GM18858 (cell line): ENCODE results near the gene CFAP298.
"Not testable (repeated sequence)": the region's sequence is repeated elsewhere in the genome, so short reads cannot be mapped to it uniquely, and the experiment has no call there.

ENCODE experiments used
- ATAC-seq: cut with Tn5 transposase; IDR thresholded peaks from one replicate; pipeline ENCODE4 v1.9.1; 2021; ENCODE audit not compliant: unreplicated experiment

The CFAP298 gene, protein sequence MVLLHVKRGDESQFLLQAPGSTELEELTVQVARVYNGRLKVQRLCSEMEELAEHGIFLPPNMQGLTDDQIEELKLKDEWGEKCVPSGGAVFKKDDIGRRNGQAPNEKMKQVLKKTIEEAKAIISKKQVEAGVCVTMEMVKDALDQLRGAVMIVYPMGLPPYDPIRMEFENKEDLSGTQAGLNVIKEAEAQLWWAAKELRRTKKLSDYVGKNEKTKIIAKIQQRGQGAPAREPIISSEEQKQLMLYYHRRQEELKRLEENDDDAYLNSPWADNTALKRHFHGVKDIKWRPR

DNA sequence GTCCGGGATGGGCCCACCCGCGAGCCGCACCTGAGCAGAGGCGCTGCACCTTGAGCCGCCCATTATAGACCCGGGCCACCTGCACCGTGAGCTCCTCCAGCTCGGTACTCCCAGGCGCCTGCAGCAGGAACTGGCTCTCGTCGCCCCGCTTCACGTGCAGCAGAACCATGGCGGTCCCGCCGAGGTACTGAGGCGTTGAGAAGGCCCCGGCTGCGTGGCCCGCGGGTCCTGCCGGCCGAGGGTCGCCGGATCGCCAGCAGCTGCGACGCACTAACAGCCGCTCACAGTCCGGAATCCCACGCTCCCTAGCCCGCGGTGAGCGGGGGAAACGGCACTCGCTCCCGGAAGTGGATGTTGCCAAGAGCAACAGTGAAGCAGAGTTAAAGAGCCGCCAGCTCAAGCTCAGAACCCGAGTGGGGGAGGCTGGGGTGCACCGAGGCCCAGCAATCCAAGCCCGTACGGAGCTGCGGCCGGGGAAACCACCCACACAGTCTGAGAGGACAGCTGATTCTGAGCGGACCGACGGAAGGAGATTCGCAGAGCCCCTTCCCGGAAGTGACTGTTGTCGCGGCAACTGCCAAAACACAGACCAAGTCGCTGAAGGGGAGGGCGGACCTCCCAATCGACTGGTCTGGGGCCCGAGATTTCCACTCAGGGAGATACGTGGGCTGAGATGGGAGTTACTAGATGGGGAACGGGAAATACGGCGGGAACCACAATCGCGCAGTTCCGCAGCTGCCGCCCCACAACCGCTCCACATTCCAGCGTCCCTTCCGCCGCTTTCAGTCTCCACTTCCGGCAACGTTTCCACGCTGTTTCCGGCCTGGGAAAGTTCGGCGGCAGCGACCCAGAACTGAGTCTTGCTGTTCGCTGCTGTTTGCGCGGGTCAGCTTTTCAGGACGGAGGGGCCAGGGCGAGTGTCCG, at the start of gene CFAP298:
TSS of gene CFAP298 (minus strand) at position 303 of the 924 bp plus-strand sequence. CDS start at position 169, 134 bp downstream.
- ATAC-seq, result peak; percentile 83

DNA sequence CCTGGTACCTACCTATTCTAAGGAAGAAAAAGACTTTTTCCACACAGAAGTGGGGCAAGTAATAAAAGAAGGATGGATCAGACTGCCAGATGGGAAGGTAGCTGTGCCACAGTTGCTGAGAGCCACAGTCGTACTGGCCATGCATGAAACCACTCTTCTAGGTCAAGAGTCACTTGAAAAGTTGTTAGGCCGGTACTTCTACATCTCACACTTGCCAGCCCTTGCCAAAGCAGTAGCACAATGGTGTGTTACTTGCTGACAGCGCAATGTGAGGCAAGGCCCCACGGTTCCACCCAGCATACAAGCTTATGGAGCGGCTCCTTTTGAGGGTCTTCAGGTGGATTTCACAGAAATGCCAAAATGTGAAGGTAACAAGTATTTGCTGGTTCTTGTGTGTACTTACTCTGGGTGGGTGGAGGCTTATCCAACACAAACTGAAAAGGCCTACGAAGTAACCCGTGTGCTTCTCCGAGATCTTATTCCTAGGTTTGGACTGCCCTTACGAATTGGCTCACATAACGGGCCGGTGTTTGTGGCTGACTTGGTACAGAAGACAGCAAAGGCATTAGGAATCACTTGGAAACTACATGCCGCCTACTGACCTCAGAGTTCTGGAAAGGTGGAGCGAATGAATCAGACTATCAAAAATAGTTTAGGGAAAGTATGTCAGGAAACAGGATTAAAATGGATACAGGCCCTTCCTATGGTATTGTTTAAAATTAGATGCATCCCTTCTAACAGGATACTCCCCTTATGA, 49.0 kb upstream of the CFAP298 start:
- ATAC-seq, result not testable (repeated sequence)

DNA sequence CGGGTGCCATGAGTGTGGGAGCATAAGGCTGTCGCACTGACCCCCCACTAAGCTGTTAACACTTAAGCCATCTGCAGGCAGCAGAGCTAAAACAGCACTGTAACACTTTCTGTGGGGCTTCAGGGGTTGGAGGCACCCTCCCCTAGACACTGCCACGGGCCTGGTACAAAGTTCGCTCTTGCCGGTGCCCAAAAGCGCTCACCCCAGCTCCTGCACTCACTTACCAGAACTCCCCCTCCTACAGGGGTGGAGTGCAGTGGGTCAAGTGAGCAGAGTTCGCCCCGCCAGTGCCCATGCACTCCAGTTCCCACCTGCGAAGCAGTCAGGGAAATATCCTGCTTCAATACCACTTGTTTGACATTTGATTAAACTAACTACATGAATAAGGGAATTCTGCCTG, 46.3 kb upstream of the CFAP298 start:
- no peak for ATAC-seq

DNA sequence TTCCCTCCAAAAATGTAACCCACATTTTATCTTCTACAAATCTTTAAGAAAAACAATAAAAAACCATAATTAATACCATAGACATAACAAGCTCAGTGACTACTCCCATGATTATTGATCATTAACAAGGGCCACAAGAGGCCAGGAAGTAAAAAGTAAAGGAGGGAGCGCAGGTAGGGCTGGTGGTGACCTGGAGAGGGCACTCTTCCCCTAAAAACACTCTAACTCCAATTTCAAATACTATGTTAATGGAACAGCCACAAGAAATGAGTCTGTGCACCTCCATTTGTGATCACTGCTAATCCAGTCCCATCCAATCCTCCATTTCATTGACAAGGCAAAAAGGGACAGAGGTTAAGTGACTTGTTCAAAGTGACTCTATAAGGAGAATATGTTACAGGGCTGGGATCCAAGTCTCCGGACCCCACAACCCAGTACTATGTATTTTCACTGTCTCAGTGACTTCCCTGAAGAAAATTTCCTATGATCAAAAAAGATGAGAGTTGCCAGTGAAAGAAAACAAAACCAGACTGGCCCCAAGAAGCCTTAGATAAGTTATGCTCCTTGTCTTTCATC, 41.2 kb upstream of the CFAP298 start:
- ATAC-seq, result peak; percentile 53

DNA sequence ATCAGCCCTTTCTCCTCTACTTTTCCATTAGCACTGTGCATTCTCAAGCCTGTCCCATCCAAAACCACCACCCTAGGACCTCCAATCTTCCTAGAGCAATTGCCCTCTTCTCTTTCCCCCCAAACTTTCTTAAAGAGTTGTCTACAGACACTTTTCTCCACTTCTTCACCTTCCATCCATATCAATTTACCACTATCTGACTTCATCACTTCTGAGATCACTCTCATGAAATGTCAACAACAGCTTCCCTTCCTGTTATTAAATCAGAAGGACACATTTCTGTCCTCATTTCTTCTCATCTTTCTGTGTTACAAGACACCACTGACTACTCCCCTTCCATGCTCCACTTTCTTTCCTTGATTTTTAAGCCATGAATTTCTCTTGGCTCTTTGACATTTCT, 36.0 kb upstream of the CFAP298 start:
- no peak for ATAC-seq

DNA sequence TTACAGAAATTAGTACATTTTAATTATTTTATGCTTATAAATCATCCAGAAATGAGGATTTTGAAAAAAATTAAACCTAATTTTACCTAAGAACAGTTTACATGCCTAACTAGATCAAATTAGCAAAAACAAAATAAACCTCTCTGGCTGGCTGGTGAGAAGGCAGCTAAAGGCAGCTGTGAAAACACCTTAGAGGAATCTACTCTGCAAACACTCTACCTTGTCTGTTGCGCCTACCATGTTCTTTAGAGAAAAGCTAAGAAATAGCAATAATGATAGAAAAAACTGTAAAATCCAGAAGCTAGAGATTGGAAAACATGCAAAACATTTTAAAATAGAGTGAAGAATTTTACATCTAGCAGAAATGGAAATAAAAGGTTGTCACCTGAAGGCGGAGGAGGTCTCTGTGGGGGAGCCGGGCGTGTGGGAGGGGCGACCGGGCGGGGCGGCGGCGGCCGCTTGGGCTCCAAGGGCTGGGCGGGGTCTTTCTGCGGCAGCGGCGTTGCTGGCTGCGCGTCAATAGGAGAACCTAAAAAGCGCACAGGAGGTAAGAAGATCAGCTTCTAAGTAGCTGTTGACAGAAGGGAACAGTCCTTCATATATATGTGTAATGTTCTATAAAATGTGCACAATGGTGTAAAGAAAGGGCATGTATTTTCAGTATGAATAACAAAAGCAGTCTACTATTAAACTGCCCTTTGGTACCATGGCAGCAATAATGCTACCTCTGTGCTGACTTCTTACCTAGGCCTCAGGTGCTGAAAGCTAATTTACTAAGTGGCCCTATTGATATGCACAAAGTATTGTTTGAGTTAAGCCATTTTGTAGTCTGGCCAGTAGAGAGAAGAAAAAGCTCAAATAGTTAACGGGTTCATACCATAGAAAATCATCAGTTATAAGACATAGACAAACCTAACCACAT, 33.3 kb upstream of the CFAP298 start:
- no peak for ATAC-seq

DNA sequence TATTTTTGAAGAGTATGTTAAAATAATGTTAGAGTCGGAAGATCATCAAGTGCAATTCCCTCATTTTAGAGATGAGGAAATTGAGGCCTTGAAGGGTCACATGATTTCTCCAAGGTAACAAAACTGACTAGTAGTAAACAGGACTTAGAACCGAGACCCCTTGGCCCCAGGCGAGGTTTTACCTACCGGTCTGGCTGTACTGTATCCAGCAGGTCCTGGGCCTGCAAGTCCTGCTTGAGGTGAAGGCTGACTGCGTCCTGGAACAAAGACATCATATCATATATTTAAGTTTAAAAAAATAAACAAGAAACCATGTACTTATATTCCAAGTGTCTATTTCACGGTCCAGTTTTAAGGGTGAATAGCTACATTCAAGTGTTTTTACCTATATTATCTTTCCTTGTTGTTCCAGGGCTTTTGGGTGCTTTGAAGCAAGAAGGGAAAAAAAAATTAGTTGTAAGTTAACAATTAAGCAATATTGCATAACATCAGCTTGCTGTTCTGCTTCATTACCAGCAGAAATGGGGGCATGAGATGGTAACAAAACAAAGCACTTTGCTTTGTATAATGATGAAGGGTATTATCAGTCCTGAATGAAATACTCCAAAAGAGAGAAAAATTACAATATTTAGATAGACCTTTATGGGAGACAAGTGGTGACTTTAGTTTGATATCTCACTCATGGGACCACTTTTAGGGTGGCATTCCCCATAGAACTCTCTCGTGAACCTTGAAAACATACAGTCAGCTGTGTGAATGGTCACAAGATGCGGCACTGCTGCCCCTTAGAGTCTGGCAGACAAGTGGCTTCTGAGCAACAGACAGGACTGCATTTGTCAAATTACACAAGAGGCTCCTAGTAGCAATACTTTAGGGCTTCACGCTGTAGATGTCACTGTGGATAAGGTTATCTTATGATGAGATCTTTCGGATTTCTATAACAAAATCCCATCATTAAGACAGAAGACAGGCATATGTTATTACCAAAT, 29.8 kb upstream of the CFAP298 start:
- no peak for ATAC-seq

DNA sequence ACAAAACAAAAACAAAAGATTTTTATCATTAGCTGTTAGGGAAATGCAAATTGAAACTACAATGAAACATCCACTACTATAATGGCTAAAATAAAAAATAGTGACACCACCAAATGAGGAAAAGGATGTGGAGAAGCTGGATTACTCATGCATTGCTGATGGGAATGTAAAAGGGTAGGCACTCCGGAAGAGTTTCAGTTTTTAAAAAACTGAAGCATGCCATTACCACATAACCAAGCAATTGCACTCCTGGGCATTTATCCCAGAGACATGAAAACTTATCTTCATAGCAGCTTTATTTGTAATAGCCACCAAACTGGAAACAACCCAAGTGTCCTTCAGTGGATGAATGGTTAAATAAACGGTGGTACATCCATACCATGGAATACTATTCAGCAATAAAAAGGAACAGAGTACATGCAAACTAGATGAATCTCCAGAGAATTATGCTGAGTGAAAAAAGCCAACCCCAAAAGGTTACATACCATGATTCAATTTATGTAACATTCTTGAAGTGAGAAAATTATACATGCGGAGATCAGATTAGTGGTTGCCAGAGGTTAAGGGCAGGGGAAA, 14.5 kb upstream of the CFAP298 start:
- ATAC-seq, result no peak

DNA sequence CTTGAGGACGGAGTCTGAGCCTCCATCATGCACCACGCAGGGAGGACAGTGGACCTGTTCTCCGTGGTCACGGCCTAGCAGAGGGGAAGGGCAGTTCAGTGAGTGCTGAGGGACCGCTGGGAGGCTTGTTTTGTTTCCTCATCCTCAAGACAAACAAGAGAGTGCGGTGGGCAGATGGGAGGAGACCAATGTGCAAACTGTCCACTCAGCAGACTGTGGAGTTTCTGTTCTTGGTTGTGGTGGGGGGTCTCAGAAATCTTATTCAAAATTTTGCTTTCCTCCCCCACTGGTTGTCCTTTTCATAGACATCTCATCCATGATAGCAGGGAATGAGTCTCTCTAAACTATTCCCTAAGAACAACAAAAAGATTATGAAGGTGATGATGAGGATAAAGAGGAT, 6.0 kb upstream of the CFAP298 start:
- not testable (repeated sequence) for ATAC-seq

DNA sequence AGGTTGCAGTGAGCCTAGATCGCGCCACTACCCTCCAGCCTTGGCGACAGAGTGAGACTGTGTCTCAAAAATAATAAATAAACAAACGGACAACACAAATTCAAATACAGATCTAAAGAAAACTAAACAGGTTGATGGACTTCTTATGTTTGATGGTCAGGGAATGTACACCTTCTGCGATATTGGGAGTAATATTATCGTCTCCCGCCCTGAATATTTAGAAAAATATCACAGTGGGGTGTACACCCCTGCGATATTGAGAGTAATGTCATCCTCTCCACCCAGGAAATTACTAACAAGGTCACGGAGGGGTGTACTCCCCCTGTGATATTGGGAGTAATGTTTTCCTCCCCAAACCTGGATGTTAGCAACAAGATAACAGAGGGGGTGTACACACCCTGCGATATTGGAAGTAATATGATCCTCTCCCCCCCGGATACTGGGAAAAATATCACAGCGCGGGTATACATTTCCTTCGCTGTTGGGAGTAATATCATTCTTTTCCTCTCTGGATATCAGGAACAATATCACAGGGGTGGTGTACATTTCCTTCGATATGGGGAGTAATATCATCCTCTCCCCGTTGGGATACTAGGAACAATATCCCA, 1.4 kb upstream of the CFAP298 start:
- ATAC-seq, result no peak

DNA sequence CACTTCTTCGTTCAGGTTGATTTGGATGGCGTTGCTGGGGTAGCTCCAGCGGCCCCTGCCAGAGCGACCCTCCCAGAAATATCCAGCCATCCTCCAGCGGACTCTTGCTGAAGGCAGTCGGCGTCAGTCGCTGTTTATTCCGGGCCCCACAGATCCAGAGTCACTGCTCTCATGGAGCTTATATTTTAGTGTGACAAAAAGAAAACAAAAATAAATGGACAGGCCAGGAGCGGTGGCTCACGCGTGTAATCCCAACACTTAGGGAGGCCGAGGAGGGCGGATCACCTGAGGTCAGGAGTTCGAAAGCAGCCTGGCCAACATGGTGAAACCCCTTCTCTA, 791 bp upstream of the CFAP298 start:
- ATAC-seq, result no peak

DNA sequence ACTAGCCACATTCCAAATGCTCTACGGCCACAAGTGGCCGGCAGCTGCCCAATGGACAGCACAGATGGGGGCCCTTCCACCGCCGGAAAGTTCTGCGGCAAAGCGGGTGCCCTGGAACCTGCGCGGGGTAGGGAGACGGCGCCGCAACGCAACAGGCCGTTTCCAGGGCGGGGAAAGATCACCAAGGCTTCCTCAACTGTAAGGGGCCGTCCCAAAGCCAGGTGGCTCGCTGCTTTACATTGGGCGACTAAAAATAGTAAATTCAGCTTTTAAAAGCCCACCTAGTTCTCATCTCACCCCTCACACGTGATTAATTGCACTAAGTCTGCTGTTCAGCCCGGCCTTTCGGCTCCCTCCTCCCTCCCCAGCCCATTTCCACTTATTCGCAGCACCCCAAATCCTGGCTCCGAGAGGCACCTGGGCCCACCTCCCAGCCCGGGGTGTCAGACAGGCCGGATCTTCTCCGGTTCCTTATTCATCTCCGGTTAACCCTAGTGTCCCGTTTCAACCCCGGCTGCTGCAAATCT, 643 bp downstream of the CFAP298 start:
- ATAC-seq, result no peak

DNA sequence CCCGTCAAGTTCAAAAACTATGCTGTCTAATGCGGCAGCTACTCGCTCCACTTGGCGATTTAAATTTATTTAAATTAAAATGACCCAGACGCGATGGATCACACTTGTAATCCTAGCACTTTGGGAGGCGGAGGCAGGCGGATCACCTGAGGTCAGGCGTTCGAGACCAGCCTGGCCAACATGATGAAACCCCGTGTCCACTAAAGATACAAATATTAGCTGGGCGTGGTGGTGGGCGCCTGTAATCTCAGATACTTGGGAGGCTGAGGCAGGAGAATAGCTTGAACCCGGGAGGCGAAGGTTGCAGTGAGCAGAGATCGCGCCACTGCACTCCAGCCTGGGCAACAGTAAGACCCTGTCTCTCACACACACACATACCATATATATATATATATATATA, 1.2 kb downstream of the CFAP298 start:
- not testable (repeated sequence) for ATAC-seq

DNA sequence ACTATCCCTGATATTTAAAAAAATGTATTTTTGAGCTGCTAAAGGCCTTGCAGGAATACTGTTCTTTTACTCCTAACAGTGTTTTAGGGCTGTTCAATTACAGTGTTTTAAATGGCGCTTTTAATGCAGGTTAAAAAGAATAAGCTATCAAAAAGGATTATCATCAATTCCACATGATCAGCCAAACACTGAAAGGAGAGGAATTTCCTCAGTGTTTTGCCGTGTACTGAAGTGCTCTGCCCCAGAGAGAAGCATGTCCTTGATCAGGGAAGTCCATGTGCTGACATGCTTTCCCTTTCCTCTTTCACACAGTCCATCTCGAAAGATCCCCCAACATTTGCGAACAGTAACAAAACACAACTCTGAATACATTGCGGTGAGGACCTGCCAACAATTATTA, 3.3 kb downstream of the CFAP298 start:
- no peak for ATAC-seq

DNA sequence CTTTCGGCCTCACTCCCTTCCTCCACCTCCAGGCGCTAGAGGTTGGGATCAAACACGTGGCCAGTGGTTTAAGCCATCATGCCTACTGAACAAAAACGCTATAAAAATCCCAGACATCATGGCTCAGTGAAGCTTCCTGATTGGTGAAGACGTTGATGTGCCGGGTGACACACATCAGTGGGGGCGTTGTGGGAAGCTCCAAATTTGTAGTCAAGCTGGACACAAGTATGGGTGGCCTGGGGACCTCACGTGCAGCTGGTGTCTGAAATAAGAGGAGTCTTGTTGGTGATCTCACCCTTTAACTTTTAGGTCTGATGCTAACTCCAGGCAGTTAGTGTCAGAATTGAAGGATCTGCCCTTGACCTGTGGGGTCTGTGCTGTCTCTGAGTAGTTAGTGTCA, 6.7 kb downstream of the CFAP298 start:
- ATAC-seq, result no peak

DNA sequence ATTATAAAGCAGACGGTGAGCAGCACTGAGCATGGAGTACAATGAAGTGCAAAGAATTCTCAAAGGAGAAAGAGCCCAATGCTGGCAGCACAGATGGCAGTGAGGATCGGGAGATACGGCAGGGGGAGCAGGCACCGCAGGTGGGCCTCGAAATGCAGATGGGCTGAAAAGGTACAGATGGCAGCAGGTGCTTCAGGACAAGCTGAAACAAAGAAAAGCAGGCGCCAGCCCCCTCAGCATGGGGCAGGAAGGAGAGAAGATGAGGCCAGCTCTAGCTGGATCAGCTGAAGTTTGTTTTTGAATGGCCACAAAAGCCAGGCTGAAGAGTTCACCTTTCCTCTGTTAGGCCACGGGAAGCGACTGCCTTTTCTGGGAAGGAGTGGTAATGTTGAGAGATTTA, 7.7 kb downstream of the CFAP298 start:
- ATAC-seq, result no peak

DNA sequence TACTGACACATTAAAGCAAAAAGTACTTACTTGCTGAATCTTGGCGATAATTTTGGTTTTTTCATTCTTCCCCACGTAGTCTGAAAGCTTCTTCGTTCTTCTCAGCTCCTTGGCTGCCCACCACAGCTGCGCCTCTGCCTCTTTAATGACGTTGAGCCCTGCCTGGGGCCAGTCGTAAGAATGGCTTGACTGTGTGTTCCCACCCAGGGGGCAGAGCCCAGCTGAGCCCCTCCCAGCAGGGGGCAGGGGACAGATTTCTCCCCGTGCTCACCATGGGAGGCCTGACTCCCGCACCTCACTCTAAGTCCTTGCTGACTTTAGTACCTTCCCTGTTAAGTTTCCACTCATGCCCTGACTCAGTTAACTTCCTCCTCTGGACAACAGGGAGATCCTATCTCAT, 9.0 kb downstream of the CFAP298 start:
- ATAC-seq, result no peak

DNA sequence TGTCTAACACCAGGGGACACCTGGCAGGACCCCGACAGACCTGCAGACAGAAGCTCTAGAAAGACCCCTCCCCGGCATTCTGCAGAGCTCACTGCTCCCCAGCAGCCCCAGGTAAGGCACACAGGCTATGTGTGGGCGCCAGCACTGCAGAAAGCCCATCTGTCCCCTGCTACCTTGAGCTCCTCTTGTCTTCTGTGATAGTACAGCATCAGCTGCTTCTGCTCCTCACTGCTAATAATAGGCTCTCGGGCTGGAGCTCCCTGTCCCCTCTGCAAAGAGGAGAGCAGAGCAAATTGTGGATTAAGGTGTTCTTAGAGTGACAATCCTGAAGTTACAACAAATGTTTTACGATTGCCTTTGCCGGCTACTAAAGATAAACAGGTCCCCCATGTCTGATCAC, 10.1 kb downstream of the CFAP298 start:
- ATAC-seq, result no peak
